HG03095 (cell line): Measurements from ENCODE around the gene SMG6.
"Not testable (repeated sequence)": the region's sequence is repeated elsewhere in the genome, so short reads cannot be mapped to it uniquely, and the experiment has no call there.

Experiments used
- ATAC-seq: cut with Tn5 transposase; IDR thresholded peaks from one replicate; pipeline ENCODE4 v1.9.1; 2021; ENCODE audit warnings: moderate library complexity; ENCODE audit not compliant: unreplicated experiment

Gene SMG6

GRCh38 chr17:2016494-2016893 lies 287.1 kb downstream of the SMG6 start:
- ATAC-seq = no peak

DNA sequence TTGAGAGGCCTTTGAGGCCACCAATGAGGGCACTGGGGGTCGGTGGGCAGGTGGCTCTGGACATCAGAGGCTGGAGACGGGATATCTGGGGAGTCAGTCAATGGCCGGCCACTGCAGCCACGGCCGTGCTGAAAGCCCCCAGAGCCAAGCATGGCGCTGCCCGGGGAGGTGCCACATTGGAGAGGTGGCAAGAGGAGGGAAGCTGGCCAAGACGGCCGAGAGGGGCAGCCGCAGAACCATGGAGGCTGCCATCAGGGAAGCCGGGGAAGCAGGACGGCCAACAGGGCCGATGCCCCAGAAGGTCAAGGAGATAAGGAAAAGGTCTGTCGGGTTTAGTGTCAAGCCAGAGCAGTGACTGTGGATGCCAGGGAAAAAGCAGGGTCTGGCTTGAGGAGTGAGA lies 288.3 kb downstream of the SMG6 start:
- no peak for ATAC-seq

GRCh38 chr17:2013994-2014317 lies 289.6 kb downstream of the SMG6 start:
- ATAC-seq = no peak

DNA sequence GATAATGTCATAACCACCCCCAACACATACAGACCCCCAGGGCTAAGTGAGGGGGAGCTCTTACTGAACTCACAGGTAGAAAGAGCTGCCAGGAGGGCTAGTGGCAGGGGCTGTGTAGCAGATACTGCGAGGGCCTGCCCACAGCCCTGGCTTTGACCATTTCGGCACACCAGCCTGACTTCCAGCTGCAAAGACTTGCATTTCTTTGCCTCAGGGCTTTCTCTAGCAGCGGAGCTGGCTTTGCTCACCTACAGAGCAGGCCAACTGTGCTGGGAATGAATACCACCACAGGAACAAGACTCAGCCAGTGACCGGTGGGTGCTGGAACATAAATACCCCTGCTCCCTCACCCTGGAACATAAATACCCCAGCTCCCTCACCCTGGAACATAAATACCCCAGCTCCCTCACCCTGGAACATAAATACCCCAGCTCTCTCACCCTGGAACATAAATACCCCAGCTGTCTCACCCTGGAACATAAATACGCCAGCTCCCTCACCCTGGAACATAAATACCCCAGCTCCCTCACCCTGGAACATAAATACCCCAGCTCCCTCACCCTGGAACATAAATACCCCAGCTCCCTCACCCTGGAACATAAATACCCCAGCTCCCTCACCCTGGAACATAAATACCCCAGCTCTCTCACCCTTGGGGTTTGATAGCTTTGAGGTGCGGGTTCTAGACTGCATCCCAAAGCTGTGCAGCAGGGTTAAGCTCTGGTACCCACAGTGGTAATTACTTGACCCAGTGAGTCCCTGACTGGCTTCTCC lies 290.2 kb downstream of the SMG6 start:
- ATAC-seq = not testable (repeated sequence)

DNA sequence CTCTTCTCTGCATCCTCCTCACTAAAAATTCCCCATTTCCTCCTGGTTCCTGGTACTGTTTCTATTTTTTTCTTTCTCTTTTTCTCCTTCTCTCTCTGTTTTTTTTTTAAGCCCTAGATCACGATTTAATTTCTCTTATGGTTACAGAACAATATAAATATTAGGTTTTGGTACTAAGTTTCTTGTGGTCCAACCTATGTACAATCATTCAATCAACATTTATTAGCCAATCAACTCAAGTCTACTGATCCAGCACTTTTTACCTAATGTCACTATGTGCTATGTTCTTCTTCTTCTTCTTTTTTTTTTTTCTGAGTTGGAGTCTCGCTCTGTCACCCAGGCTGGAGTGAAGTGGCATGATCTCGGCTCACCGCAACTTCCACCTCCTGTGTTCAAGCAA lies 291.1 kb downstream of the SMG6 start:
- no peak for ATAC-seq

GRCh38 chr17:2011411-2012371 lies 291.9 kb downstream of the SMG6 start:
- ATAC-seq = no peak
